NCI-H748 (cell line): ENCODE results near the gene TRPM4.
A peak's percentile ranks its signal among the peaks of the same experiment; 100 is the strongest.
"Not testable (repeated sequence)": the region's sequence is repeated elsewhere in the genome, so short reads cannot be mapped to it uniquely, and the experiment has no call there.

Experiments
- DNase-seq: peaks from one replicate; lab custom pipeline; 2025; ENCODE audit not compliant: unreplicated experiment; lab: John Stamatoyannopoulos, UW

The TRPM4 gene

GRCh38 chr19:49224441-49224840 is 66.8 kb downstream of the TRPM4 start:
- not testable (repeated sequence) for DNase-seq

- DNase-seq, result peak; percentile 79
Observed at GRCh38 chr19:49224879-49225278, 67.3 kb downstream of the TRPM4 start.

GRCh38 chr19:49229416-49229815 is 71.8 kb downstream of the TRPM4 start:
- DNase-seq, result no peak

GRCh38 chr19:49231389-49231788 is 73.8 kb downstream of the TRPM4 start:
- DNase-seq, result no peak

GRCh38 chr19:49231804-49232203 is 74.2 kb downstream of the TRPM4 start:
- no peak for DNase-seq

GRCh38 chr19:49233163-49233562 is 75.6 kb downstream of the TRPM4 start:
- DNase-seq, result no peak

- no peak for DNase-seq
Observed at GRCh38 chr19:49241769-49242168, 84.2 kb downstream of the TRPM4 start.

GRCh38 chr19:49243129-49243528 is 85.5 kb downstream of the TRPM4 start:
- no peak for DNase-seq

GRCh38 chr19:49243726-49244125 is 86.1 kb downstream of the TRPM4 start:
- DNase-seq, result no peak

- no peak for DNase-seq
Observed at GRCh38 chr19:49244256-49244655, 86.7 kb downstream of the TRPM4 start.

GRCh38 chr19:49247676-49248075 is 90.1 kb downstream of the TRPM4 start:
- no peak for DNase-seq

GRCh38 chr19:49249933-49250332 is 92.3 kb downstream of the TRPM4 start:
- DNase-seq, result no peak

GRCh38 chr19:49255674-49256073 is 98.1 kb downstream of the TRPM4 start:
- DNase-seq, result no peak

GRCh38 chr19:49256691-49257090 is 99.1 kb downstream of the TRPM4 start:
- no peak for DNase-seq
